HG02571 (cell line): ENCODE results near the gene PARP1.
A peak's percentile ranks its signal among the peaks of the same experiment; 100 is the strongest.

ENCODE experiments used
- ATAC-seq: cut with Tn5 transposase; IDR thresholded peaks from one replicate; pipeline ENCODE4 v1.9.1; 2021; ENCODE audit warnings: mild to moderate bottlenecking, moderate library complexity; ENCODE audit not compliant: unreplicated experiment

The PARP1 gene

DNA sequence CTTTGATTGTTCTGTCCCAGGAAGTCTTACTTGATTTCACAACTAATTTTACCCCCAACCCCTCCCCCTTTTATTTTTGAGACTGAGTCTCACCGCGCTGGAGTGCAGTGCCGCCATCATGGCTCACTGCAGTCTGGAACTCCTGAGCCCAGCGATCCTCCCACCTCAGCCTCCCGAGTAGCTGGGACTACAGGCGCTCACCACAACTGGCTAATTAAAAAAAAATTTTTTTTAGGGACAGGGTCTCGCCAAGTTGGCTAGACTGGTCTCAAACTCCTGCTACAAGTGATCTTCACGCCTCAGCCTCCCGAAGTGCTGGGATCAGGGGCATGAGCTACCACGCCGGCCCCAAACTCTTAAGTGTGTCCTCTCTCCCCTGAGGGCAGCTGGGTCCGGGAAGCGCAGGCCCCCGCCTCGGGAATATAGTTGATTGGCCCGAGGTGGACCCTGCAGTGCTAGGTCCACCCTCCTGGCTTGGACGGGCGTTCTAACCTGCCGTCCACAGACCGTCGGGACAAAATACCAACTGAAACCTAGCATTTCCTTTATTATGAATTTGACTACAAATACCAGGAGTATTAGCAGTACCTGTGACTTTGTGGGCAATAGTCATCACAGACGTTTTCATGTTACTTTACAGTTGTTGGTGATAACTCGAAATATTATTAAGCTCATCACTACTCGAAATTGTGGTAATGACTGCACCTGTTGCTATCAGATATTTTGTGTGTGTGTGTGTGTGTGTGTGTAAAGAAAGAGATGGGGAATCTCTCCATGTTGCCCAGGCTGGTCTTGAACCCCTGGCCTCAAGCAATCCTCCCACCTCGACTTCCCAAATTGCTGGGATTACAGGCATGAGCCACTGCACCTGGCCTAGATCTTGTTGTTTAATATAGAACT is 642 bp upstream of the PARP1 start:
- no peak for ATAC-seq

DNA sequence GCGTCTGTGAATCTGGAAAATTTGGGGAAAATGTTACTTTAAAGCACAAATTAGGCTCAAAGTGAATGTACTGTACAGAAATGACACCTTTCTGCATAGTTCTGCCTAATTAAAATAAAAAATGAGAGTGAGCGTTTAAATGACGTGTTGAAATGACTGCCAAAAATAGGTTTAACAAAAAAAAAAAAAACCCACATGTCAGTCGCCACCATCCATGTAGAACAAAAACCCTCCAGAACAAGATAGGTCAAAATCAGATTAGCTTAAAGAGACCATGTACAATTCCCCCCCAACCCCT is 745 bp downstream of the PARP1 start:
- no peak for ATAC-seq

DNA sequence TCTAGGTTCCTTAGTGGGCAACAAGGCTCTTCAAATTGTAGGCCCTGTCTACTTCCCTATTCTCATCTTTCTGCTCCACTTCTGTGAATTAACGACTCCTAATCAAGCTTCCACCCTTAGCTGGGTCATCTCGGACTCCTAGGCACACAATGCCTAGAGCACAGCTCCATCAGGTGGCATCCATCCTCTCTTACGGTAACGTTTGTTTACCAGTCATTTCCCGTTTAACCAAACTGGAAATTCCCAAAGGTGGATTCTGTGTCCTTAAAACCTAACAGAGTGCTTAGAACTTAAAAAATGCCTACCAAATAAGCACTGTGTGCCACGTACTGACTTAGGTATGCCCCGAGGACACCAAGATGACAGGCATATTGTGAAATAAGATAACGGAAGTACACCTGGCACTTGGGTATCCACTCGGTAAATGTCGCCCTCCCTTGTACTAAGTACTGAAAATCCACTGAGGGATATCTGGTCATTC is 1.5 kb downstream of the PARP1 start:
- no peak for ATAC-seq

DNA sequence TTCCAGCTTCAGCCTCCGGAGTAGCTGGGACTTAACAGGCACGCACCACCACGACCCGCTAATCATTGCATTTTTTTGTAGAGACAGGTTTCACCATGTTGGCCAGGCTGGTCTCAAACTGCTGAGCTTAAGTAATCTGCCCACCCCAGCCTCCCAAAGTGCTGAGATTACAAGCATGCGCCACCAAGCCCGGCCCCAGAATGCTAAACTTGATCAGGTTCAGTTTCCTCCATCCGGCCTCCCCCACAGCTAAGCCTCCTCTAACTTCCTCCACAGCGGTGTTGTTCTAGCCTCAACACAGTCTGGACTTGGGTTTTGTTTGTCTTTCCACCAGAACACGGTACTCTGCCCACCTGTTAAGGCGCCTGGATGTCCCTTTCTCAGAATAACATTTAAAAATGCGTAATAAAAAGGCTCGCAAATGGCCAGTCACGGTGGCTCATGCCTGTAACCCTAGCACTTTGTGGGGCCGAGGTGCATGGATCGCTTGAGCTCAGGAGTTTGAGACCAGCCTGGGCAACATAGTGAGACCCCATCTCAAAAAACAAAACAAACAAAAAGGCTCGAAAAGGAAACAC is 2.4 kb downstream of the PARP1 start:
- peak; percentile 27 for ATAC-seq

DNA sequence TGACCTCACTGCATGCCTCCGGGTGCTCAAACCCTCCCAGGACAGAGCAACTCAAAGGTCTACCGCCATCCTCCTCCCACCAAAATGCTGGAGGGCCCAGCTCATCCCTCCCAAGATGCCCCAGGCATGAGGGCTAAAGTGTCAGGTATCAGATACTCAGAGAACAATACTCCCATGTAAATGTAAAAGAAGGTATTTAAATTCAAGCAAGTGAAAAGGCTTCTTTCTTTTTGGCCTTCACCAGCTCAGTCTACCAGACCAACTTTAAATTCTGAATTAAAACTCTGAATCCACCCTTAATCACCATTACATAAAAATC is 3.0 kb downstream of the PARP1 start:
- no peak for ATAC-seq

DNA sequence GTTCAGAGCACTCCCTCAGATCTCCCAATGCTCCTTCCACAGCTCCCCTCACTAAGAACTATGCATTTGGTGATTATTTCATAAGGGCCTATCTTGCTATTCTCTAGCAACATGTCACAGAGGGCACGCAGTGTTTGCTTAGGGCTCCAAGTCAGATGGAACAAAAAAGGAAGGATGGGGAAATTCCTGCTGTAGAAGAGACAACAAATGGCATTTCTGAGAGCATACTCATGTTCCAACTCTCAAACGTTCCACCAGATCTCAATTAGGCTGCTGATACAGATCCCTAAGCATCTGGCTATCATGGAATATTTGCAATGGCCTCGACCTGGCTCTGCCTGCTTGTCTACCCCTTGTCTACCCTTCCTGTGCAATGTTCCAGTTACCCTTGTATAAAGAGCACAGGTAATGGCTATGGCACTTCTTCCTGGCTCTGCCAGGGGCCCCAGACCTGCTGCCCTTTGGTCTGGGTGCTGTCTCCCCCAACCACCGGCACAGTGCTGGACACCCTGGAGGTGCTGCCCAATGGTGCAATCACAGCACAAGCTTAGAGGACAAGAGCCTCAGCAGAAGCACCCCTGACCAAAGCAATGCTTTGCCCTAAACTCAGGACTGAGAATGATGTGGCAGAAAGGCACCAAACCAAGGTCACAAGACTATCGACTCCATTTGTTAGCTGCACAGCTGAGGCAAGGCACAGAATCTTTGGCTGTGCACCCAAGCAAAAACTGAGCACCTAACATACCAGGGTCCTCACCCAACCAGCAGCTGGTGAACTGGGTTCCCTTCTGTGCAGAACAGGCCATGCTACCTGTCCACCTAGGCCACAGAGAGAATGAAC is 3.6 kb downstream of the PARP1 start:
- ATAC-seq = no peak

DNA sequence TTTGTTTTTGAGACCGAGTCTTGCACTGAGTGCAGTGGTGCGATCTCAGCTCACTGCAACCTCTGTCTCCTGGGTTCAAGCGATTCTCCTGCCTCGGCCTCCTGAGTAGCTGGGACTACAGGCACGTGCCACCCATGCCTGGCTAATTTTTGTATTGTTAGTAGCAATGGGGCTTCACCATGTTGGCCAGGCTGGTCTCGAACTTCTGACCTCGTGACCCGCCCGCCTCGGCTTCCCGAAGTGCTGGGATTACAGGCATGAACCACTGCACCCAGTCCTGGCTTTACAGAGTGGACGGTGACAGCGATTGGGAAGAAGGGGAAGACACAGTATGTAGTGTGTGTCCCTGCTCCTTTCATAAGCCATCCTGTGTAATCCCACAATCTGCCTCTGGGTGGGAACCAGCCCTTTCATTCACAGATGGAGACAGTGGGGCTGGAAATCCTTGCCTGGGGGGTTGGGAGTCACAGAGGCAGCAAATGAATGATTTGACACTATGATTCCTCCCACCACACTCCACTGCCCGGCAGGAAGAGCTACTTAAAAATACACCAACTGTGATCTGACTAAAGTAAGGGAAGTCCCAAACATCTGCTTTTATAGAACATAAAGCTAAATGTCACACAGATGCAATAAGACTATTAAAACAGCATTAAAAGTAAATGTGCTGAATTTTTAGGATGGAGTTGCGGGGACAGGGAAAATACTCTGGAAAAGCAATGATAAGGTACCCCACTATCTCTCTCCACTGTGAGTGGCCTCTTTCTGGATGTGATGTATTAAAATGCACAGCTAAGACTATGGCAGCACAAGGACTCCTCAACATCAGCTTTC is 4.5 kb downstream of the PARP1 start:
- ATAC-seq = no peak

DNA sequence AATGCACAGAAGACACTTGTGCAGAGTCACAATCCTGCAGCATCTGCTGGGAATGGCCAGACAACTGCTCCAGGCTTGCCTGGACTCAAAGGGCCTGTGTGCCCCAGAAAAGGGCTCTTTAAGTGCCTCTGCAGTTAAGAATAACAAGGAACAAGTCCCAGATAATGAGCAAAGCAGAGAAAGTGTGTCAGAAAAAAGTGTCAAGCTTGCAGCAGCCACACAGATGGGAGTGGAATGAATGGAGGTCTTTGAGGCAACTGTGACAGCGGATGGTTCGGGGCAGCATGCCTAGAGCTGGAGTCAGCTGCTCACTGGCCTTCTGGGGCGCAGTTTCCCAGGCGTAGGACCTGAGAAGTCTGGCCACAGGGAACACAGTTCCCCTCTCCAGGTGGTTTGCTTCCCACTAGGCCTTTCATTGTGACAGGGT is 5.1 kb downstream of the PARP1 start:
- ATAC-seq = no peak

DNA sequence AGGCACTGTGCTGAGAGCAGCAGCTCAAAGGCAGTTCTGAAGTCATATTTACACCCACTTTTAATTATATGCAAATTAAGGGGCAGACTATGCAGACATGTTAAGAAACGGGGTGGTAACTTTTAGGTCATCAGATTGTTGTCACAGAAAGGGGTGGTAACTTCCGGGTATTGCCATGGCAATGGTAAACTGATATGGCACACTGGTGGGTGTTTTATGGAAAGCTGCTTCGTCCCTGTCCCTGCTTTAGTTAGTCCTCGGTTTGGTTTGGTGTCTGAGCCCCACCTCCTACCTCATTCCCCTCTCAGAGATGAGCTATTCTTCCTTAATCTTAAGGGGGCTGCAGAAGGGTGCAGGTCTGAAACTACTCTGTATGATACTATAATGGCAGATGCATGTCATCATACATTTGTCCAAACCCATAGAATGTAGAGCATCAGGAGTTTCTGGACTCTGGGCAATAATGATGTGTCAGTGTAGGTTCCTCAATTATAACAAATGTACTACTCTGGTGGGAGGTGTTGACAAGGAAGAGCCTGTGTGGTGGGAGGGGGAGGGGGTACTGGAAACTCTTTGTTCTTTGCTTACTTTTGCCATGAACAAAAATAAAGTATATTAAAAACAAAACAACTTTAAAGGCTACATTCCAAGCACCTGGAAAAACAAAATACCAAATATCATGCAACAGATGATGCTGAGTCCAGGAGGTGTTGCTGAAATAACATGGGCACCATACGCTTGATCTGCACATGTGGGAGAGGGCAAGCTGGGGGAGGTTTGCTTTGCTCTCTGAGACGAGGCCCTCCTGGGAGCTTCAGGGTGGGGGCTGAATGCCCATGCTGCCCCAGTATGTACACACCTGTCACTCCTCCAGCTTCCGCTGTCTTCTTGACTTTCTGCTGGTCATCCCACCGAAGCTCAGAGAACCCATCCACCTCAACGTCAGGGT is 6.3 kb downstream of the PARP1 start:
- ATAC-seq = no peak

DNA sequence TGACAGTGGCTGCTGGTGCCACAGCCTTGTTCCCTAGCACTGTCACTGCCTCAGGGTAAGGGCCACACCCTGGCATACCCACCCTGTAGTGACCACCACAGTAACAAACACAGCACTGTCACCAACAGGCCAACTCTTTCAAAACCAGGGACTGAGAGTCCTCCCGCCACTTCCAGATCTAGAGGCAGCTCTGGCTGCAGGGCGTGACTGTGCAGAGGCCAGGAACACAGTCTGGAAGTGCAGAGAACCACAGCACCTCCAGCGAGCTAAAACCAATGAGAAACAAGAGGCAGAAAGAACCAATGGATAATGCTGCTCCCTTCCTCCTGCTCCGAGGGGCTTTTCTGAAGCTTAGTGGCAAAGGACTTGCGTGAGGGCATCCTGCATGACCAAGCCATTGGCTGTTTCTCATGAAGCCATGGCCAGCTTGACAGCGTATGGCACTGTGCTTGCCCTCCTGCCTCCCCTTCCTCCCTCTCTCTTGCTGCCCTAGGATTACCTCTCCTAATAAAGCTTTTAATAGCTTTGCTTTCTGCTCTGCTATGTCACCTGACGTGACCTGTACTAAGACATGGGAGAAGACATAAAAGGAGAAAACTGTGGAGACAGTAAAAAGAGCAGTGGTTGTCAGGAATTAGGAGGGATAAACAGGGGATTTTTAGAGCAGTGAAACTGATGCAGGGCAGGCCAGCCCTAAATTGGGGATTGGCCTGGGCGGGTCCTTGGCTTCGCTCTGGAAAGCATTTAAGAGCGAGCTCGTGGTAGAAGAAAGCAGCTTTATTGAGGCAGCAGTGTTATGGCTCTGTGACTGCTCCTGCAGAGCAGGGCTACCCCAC is 7.2 kb downstream of the PARP1 start:
- ATAC-seq = no peak

DNA sequence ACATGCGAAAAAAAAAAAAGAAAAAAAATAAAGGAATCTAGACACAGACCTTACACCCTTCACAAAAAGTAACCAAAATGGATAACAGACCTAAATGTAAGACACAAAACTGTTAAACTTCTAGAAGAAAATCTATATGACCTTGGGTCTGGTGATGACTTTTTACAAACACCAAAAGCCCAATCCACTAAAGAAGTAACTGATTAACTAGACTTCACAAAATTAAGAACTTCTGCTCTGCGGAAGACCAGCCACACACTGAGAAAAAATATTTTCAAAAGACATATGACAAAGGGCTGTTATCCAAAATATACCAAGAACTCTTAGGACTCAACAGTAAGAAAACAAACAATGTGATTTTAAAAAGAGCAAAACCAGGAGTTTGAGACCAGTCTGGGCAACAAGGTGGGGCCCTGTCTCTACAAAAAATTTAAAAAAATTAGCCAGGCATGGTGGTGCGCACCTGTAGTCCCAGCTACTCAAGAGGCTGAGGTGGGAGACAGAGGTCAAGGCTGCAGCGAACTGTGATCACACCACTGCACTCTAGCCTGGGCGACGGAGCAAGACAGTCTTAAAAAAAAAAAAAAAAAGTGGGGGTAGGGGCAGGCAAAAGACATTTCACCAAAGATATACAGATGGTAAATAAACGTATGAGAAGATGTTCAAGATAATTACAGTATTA is 9.8 kb downstream of the PARP1 start:
- ATAC-seq = no peak

DNA sequence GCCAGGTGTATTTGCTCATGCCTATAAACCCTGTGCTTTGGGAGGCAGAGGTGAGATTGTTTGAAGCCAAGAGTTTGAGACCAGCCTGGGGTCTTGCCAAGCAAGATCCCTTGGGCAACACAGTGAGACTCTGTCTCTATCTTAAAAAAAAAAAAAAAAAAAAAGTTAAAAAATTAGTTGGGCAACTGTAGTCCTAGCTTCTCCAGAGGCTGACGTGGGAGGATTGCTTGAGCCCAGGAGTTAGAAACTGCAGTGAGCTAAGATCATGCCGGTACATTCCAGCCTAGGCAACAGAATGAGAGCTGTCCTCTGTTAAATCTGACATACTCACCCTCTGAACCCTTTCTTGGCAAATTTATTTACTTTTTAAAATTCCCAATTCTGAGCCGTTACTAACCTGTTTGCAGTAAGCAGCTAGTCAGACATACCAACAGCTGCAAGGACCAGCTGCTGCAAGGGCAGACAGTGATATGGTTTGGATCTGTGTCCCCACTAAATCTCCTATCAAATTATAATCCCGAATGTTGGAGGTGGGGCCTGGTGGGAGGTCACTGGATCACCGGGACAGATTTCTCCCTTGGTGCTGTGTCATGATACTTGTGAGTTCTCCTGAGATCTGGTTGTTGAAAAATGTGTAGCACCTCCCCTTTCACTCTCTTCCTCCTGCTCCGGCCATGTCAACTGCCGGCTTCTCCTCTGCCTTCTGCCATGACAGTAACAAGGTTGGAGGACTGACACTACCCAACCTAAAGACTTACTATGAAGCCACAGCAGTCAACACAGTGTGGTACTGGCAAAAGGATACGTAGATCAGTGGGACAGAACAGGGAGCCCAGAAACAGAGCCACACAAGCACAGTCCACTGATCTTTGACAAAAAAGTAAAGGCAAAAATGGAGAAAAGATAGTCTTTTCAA is 10.6 kb downstream of the PARP1 start:
- no peak for ATAC-seq

DNA sequence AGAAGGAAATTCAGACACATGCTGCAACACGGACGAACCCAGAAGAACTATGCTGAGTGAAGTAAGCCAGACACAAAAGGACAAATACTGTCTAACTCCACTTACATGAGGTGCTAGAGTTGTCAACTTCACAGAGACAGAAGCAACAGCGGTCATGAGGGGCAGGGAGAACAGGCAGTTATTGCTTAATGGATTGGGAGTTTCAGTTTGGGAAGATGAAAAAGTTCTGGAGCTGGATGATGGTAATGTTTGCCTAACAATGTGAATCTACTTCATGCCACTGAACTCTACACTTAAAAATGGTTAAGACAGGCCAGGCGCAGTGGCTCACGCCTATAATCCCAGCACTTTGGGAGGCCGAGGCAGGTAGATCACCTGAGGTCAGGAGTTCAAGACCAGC is 12.1 kb downstream of the PARP1 start:
- no peak for ATAC-seq

DNA sequence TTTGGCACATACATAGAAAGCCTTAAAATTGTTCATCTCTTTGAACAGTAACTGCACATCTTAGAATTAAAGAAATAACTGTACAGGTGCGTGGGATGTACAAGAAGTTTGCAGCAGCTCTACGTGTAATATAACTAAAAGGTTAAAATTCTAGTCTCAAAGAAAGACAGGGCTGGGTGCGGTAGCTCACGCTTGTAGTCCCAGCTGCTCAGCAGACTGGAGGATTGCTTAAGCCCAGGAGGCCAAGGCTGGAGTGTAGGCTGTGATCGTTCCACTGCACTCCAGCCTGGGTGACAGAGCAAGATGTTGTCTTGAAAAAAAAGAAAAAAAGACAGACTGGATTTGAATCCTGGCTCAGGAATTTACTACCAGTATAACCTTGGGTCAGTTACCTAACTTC is 13.4 kb downstream of the PARP1 start:
- ATAC-seq = no peak

DNA sequence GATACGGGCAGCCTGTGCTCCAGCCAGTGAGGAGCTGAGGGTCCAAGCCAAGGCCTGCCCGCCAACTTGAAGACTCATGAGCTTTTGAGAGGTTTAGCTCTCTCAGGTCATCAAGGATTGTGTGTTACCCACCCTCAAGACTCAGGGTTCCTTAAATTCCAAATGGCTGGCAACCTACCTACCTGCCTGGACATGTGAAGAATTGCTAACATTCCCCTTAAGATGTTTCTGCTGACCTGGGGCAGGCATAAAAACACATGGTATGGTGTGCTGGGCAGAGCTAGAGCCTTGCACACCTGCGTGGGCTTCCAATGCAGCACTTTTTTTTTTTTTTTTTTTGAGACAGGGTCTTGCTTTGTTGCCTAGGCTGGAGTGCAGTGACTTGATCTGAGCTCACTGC is 17.2 kb downstream of the PARP1 start:
- ATAC-seq = no peak

DNA sequence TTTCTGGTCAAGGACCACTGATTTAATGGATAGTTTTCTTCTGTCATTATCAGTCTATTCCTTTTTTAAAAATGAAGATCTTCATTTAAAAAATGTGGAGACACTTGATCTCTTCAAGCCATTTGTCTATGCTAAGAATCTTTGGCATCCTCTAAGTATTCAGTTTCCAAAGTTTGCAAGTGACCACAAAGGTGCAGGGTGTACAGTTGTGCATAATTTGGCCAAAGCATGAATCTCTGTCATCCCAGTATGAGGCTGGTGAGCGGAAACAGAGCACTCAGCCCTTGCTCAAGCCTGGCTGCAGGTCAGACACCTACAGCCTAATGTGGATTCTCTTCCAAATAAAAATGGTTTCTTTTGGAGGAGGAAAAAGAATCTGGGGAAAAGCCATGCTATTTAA is 19.8 kb downstream of the PARP1 start:
- no peak for ATAC-seq

DNA sequence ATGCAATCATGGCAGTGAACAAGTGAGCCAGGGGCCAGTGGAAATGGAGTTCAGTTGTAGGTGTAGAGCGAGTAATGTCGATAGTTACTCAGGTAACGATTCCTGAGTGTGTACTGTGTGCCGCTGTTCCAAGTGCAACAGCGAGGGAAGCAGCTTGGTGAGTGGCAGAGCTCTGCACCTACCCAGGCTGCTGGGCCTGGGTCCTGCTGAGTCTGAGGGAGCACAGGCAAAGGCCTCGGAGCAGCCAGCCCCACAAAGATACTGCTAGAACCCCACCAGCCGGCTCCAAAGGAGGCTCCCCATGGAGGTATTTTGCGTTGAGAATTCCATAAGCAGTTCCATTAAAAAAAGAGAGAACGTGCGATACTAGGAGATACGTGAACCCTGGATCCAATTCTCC is 23.2 kb downstream of the PARP1 start:
- no peak for ATAC-seq
